Activated T-cell treated with anti-CD3 and anti-CD28 coated beads for 24 hours (primary cell): Measurements from ENCODE around the gene SPATA32.

Source experiments
- DNase-seq: peaks from one replicate; pipeline ENCODE4 v3.0.0-alpha.2; 2020; ENCODE audit warnings: low read depth

SPATA32 gene

GRCh38 chr17:45228763-45229539, 32.9 kb downstream of the SPATA32 start:
- DNase-seq: peak; percentile 82

GRCh38 chr17:45227926-45228762, 33.8 kb downstream of the SPATA32 start:
- DNase-seq: no peak

GRCh38 chr17:45227101-45227925, 34.6 kb downstream of the SPATA32 start:
- DNase-seq: no peak

- DNase-seq: no peak
Measured at GRCh38 chr17:45226576-45226975, 35.3 kb downstream of the SPATA32 start.

GRCh38 chr17:45225964-45226530, 35.8 kb downstream of the SPATA32 start:
- peak; percentile 93 for DNase-seq

GRCh38 chr17:45225051-45225700, 36.7 kb downstream of the SPATA32 start:
- DNase-seq: peak; percentile 35

GRCh38 chr17:45224671-45225050, 37.2 kb downstream of the SPATA32 start:
- no peak for DNase-seq

- peak; percentile 60 for DNase-seq
Measured at GRCh38 chr17:45223539-45224528, 38.1 kb downstream of the SPATA32 start.

- DNase-seq: no peak
Measured at GRCh38 chr17:45222996-45223538, 38.8 kb downstream of the SPATA32 start.

GRCh38 chr17:45222289-45222995, 39.5 kb downstream of the SPATA32 start:
- DNase-seq: peak; percentile 51

GRCh38 chr17:45222014-45222288, 39.9 kb downstream of the SPATA32 start:
- no peak for DNase-seq

GRCh38 chr17:45221081-45222013, 40.5 kb downstream of the SPATA32 start, which contains the start of gene FMNL1:
TSS of gene FMNL1 (plus strand) at chr17:45221885. CDS start at chr17:45222125, 240 bp downstream.
- DNase-seq: peak; percentile 46

GRCh38 chr17:45220079-45220478, 41.8 kb downstream of the SPATA32 start:
- DNase-seq: no peak

GRCh38 chr17:45218895-45219661, 42.8 kb downstream of the SPATA32 start:
- peak; percentile 79 for DNase-seq
